Small intestine (tissue), 16 donors: ENCODE results near the gene NOL11. TPM values are rescaled to one million over a fixed set of nuclear protein-coding genes. Genes with fewer than 3 reads are reported as not detected.

Source experiments
- DNase-seq, 2 donors: peaks; one replicate each; pipeline versions ENCODE4 v3.0.0 to v3.0.0-alpha.2; 2013
- FAIRE-seq: peaks from 2 replicates; lab custom pipeline; 2012; peaks lifted over from hg19 to GRCh38; lab: Jason Lieb, UNC
- H3K27ac ChIP-seq, 3 donors: one replicate each; pipeline ENCODE4 v1.5.1; 2013; ENCODE audit warnings: low read length in 2 of 3, mild to moderate bottlenecking in 2 of 3, control low read depth in 1 of 3, inconsistent platforms in 1 of 3, low read depth in 1 of 3, moderate library complexity in 1 of 3
- H3K27me3 ChIP-seq, 3 donors: one replicate each; pipeline ENCODE4 v1.6.1; 2013; ENCODE audit warnings: low read length in 3 of 3, inconsistent platforms in 1 of 3; ENCODE audit not compliant: control insufficient read depth in 3 of 3, insufficient read depth in 3 of 3
- H3K36me3 ChIP-seq, 3 donors: one replicate each; pipeline ENCODE4 v1.6.1; 2013; ENCODE audit warnings: low read length in 3 of 3, inconsistent platforms in 1 of 3, low read depth in 1 of 3, mild to moderate bottlenecking in 1 of 3, moderate library complexity in 1 of 3; ENCODE audit not compliant: control insufficient read depth in 3 of 3, insufficient read depth in 2 of 3
- H3K4me1 ChIP-seq, 3 donors: one replicate each; pipeline ENCODE4 v1.6.1; 2013; ENCODE audit warnings: low read length in 2 of 3, inconsistent platforms in 1 of 3, low read depth in 1 of 3, mild to moderate bottlenecking in 1 of 3, moderate library complexity in 1 of 3; ENCODE audit not compliant: control insufficient read depth in 3 of 3, insufficient read depth in 2 of 3
- H3K4me3 ChIP-seq, 3 donors: one replicate each; pipeline ENCODE4 v1.5.1; 2013; ENCODE audit warnings: low read length in 3 of 3, control low read depth in 1 of 3, inconsistent platforms in 1 of 3, low read depth in 1 of 3, mild to moderate bottlenecking in 1 of 3, moderate library complexity in 1 of 3
- H3K9me3 ChIP-seq, 2 donors: one replicate each; pipeline ENCODE4 v1.6.1; 2013; ENCODE audit warnings: low read depth in 1 of 2, low read length in 1 of 2; ENCODE audit not compliant: control insufficient read depth in 2 of 2, insufficient read depth in 1 of 2
- WGBS, 3 donors: extraction: QIAGEN DNeasy Blood & Tissue Kit; methylation state at CpG; one replicate each; pipeline ENCODE4 v1.1.7; 2013; 5-methylcytosine and 5-hydroxymethylcytosine counted together
- long read RNA-seq, 10 donors: transcript quantifications; one replicate each; lab custom pipeline, GENCODE V29; 2026
- polyA plus RNA-seq, 4 donors: library from polyadenylated mRNA; stranded (reverse) in 3 of 4; unstranded in 1 of 4; fragments of 200-250 nt in 3 of 4; fragments of 120-200 nt in 1 of 4; gene quantifications; one replicate each; pipeline versions ENCODE4 v1.2.1 to v1.2.3, GENCODE V29; 2013
- donor health status: healthy with polysubstance abuse.
- donor health status: control.
- donor health status: control.
- donor health status: Bipolar disorder and iron deficiency.
- donor health status: healthy.

Gene NOL11
- 10 to 100 TPM; 21.7 to 46.5 (median 24.7) TPM for polyA plus RNA-seq
- long read RNA-seq, donor 1, result 0 reads
- long read RNA-seq, donor 2, partial matches to known transcripts, result 0 of 1 reads
- long read RNA-seq, donor 2, other reads (novel, unspliced or antisense), result 0 of 1 reads
- long read RNA-seq, donor 3, partial matches to known transcripts, result 7 of 7 reads
- long read RNA-seq, donor 3, other reads (novel, unspliced or antisense), result 0 of 7 reads
- long read RNA-seq, donor 4, result 0 reads
- long read RNA-seq, donor 5, partial matches to known transcripts, result 0 of 2 reads
- long read RNA-seq, donor 5, other reads (novel, unspliced or antisense), result 0 of 2 reads
- long read RNA-seq, donor 6, partial matches to known transcripts, result 6 of 10 reads
- long read RNA-seq, donor 6, other reads (novel, unspliced or antisense), result 0 of 10 reads
- long read RNA-seq, donor 7, transcript NOL11-201 (18 exons, 2,947 nt), result major isoform, 6 of 20 reads
- long read RNA-seq, donor 7, partial matches to known transcripts, result 14 of 20 reads
- long read RNA-seq, donor 7, other reads (novel, unspliced or antisense), result 0 of 20 reads
- long read RNA-seq, donor 8, result 0 reads
- long read RNA-seq, donor 9, partial matches to known transcripts, result 0 of 1 reads
- long read RNA-seq, donor 9, other reads (novel, unspliced or antisense), result 0 of 1 reads
- long read RNA-seq, donor 10, transcript NOL11-201 (18 exons, 2,947 nt), result major isoform, 9 of 28 reads
- long read RNA-seq, donor 10, partial matches to known transcripts, result 18 of 28 reads
- long read RNA-seq, donor 10, other reads (novel, unspliced or antisense), result 0 of 28 reads

- Histone ChIP-seq H3K9me3 (no peaks in the 10 kb centered on the region), H3K36me3 (peaks cover 8 to 10% (median 9%) of the 10 kb centered on the region in 3 donors), H3K4me3 (peak within 1 kb of the TSS; percentile 70 to 97 (median 86)), H3K27ac (peak within 1 kb of the TSS; percentile 74 to 93 (median 89)), H3K4me1 (peaks cover 4 to 6% (median 5%) of the 10 kb centered on the region in 3 donors), H3K27me3 (no peaks in the 10 kb centered on the region)
- WGBS, 3 donors, result 0% methylated on average over 49 of the region's 49 CpGs
- peak; percentile 10 for FAIRE-seq
- peak; percentile 99 to 100 for DNase-seq
Observed at GRCh38 chr17:67717624-67718324, at the start of gene NOL11. TSS of gene NOL11 (plus strand) at chr17:67717936. CDS start at chr17:67717948, 12 bp downstream.

GRCh38 chr17:67671493-67671892, 46.2 kb upstream of the NOL11 start:
- Histone ChIP-seq H3K36me3 (no peaks in the 10 kb centered on the region), H3K27ac (no peak overlapping the region), H3K4me3 (no peak overlapping the region), H3K9me3 (no peaks in the 10 kb centered on the region), H3K4me1 (no peaks in the 10 kb centered on the region), H3K27me3 (no peaks in the 10 kb centered on the region)
- DNase-seq (no peak), FAIRE-seq (no peak)
- 67 to 76% (median 76%) methylated on average over 3 of the region's 3 CpGs for WGBS, 3 donors

DNA sequence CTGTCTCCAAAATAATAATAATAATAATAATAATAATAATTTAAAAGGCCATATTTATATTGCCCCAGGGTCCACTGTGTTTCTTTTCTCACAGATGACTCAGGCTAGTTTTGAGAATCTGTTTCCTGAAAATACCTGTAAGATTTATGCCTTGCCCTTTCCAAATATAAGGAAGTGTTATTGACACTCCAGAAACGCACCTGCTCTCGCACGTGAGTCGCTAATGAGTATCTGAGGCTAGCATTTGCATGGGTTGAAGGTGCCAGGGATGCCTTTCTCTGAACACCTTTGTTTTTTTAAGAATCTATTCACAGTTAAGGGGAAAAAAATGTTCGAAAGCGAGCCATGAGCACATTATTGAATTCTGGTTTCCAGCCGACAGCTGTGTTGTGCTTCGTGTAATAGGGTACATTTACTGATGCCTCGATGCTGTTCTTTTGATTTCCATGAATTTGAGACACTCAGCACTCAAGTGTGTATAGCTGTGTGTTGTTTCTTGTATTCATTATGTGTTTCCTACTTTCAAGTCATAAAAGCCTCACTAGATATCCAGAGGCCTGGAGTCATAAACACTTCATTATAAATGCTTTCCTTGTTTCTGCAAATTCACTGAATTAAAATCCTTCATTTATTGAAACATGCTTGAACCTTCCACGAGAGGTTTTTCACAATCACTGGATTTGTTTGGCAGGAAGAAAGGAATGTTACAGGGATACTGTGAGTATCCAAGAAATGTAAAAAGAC, 45.0 kb upstream of the NOL11 start:
- H3K4me3 ChIP-seq, result no peak overlapping the region
- H3K27ac ChIP-seq, result no peak overlapping the region
- H3K9me3 ChIP-seq, result no peaks in the 10 kb centered on the region
- FAIRE-seq, result no peak
- DNase-seq, result no peak
- no peaks in the 10 kb centered on the region for H3K36me3 ChIP-seq
- no peaks in the 10 kb centered on the region for H3K27me3 ChIP-seq
- WGBS, 3 donors, result 54 to 76% (median 75%) methylated on average over 10 of the region's 10 CpGs
- no peaks in the 10 kb centered on the region for H3K4me1 ChIP-seq

DNA sequence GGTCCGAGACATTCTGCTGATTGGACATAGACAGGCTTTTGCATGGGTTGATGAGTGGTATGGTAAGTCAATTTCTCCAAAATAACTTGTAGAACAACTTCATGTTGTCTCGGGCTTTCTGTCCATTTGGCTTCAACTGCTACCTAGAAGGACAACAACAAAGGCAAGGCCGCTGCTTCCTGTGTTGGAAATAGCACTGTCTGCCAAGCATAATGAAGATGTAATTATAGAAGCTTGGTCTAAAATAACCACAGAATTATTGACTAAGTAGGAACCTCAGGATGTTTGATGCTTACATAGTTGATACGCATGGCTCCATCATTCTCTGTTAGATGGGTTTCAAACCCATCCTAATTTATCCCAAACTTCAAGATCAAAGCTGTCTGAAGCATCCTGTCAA, 42.3 kb upstream of the NOL11 start:
- no peak for FAIRE-seq
- WGBS, 3 donors, result 91 to 96% (median 92%) methylated on average over 4 of the region's 4 CpGs
- H3K27me3 ChIP-seq, result no peaks in the 10 kb centered on the region
- no peak for DNase-seq
- peaks cover 0 to 4% (median 0%) of the 10 kb centered on the region in 3 donors for H3K36me3 ChIP-seq
- no peaks in the 10 kb centered on the region for H3K4me1 ChIP-seq
- no peak overlapping the region for H3K27ac ChIP-seq
- no peaks in the 10 kb centered on the region for H3K9me3 ChIP-seq
- no peak overlapping the region for H3K4me3 ChIP-seq

- Histone ChIP-seq H3K27ac (no peak overlapping the region), H3K4me3 (no peak overlapping the region), H3K27me3 (no peaks in the 10 kb centered on the region), H3K9me3 (no peaks in the 10 kb centered on the region), H3K4me1 (no peaks in the 10 kb centered on the region), H3K36me3 (peaks cover 0 to 4% (median 0%) of the 10 kb centered on the region in 3 donors)
- DNase-seq, result no peak
- no peak for FAIRE-seq
- WGBS, 3 donors, result 47 to 69% (median 52%) methylated on average over 4 of the region's 4 CpGs
Observed at GRCh38 chr17:67676305-67676704, 41.4 kb upstream of the NOL11 start.

DNA sequence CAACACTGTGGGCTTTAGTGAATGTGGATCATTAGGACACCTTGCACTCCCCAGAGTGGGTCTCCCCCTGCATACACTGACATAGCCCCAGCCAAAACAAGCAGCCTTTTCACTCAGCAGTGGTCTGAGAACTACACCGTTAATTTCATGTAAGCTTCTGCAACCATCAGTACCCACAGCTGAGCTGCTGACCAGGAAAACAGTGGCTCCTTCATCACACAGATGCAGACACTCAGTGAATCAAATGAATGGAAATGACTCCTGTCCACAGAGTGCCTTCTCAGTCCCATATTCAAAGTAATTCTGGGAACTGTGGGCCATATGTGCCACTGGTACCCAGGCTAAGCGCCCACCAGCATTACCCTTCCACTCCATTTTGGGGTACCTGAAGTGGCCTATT, 39.3 kb upstream of the NOL11 start:
- Histone ChIP-seq H3K27ac (no peak overlapping the region), H3K9me3 (no peaks in the 10 kb centered on the region), H3K4me1 (no peaks in the 10 kb centered on the region), H3K4me3 (no peak overlapping the region), H3K36me3 (peaks cover 0 to 4% (median 0%) of the 10 kb centered on the region in 3 donors), H3K27me3 (no peaks in the 10 kb centered on the region)
- DNase-seq, result no peak
- 97 to 98% (median 97%) methylated on average over 2 of the region's 2 CpGs for WGBS, 3 donors
- no peak for FAIRE-seq

DNA sequence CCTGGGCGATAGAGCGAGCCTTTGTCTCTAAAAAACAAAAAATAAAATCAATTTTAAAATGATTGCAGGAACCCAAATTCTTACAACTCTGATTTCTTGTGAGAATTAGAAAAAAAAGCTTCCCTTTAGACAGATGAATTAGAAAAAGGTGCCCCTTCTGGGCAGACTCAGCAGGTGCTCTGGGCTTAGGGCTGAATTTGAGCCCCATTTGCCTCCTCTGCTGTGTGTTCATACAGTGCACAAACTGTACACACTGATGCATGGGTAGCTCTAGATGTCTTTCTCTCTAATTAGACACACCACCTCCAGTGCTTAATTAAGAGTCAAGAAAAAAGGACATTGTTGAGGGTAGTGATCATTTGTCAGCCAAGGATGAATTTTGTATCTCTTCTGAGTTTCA, 38.5 kb upstream of the NOL11 start:
- H3K27me3 ChIP-seq, result no peaks in the 10 kb centered on the region
- H3K36me3 ChIP-seq, result peaks cover 0 to 4% (median 0%) of the 10 kb centered on the region in 3 donors
- FAIRE-seq (no peak), DNase-seq (no peak)
- H3K27ac ChIP-seq, result no peak overlapping the region
- no peak overlapping the region for H3K4me3 ChIP-seq
- H3K4me1 ChIP-seq, result no peaks in the 10 kb centered on the region
- no peaks in the 10 kb centered on the region for H3K9me3 ChIP-seq
- 94 to 98% (median 94%) methylated on average over 2 of the region's 2 CpGs for WGBS, 3 donors
